A549 (cell line): ENCODE results near the gene POLD1.

Experiments
- CHD2 ChIP-seq: fragments of 150-350 bp; IDR thresholded peaks from 2 replicates; pipeline ENCODE4 v1.6.1; 2014; ENCODE audit warnings: low read length; ENCODE audit not compliant: partially characterized antibody
- CTCF ChIP-seq: fragments of >200 bp; sonication (Bioruptor Twin); formaldehyde crosslinking; IDR thresholded peaks from 3 replicates; pipeline ENCODE4 v1.5.1; 2016
- POLR2A ChIP-seq: IDR thresholded peaks from 2 replicates; pipeline ENCODE4 v1.6.1; 2012; ENCODE audit warnings: mild to moderate bottlenecking, low read length
- SREBF2 ChIP-seq: fragments of 450-650 bp; IDR thresholded peaks from 2 replicates; pipeline ENCODE4 v1.6.1; 2014; ENCODE audit warnings: mild to moderate bottlenecking, moderate library complexity
- USF2 ChIP-seq: fragments of 450-650 bp; IDR thresholded peaks from 2 replicates; pipeline ENCODE4 v1.6.1; 2014; ENCODE audit warnings: antibody characterized with exemption
- TF ChIP-seq, protein P1 (sequence below): fragments of 200-600 bp; sonication (generic); IDR thresholded peaks from 2 replicates; pipeline ENCODE4 v1.6.1; 2016; ENCODE audit warnings: antibody characterized with exemption, mild to moderate bottlenecking, moderate library complexity

- TF ChIP-seq CHD2 (no peak), SREBF2 (no peak), USF2 (no peak), CTCF (no peak), POLR2A (no peak)
- TF ChIP-seq, protein P1, sequence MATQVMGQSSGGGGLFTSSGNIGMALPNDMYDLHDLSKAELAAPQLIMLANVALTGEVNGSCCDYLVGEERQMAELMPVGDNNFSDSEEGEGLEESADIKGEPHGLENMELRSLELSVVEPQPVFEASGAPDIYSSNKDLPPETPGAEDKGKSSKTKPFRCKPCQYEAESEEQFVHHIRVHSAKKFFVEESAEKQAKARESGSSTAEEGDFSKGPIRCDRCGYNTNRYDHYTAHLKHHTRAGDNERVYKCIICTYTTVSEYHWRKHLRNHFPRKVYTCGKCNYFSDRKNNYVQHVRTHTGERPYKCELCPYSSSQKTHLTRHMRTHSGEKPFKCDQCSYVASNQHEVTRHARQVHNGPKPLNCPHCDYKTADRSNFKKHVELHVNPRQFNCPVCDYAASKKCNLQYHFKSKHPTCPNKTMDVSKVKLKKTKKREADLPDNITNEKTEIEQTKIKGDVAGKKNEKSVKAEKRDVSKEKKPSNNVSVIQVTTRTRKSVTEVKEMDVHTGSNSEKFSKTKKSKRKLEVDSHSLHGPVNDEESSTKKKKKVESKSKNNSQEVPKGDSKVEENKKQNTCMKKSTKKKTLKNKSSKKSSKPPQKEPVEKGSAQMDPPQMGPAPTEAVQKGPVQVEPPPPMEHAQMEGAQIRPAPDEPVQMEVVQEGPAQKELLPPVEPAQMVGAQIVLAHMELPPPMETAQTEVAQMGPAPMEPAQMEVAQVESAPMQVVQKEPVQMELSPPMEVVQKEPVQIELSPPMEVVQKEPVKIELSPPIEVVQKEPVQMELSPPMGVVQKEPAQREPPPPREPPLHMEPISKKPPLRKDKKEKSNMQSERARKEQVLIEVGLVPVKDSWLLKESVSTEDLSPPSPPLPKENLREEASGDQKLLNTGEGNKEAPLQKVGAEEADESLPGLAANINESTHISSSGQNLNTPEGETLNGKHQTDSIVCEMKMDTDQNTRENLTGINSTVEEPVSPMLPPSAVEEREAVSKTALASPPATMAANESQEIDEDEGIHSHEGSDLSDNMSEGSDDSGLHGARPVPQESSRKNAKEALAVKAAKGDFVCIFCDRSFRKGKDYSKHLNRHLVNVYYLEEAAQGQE = no peak
These were observed 75.5 kb downstream of the POLD1 start for GRCh38 chr19:50459638-50460037.
